GM19025 (cell line): ENCODE data around the gene CNOT6.
"Not testable (repeated sequence)": the region's sequence is repeated elsewhere in the genome, so short reads cannot be mapped to it uniquely, and the experiment has no call there.

Experiments used
- ATAC-seq: cut with Tn5 transposase; IDR thresholded peaks from one replicate; pipeline ENCODE4 v1.9.1; 2021; ENCODE audit warnings: mild to moderate bottlenecking, low read depth, moderate library complexity; ENCODE audit not compliant: unreplicated experiment

Gene CNOT6

DNA sequence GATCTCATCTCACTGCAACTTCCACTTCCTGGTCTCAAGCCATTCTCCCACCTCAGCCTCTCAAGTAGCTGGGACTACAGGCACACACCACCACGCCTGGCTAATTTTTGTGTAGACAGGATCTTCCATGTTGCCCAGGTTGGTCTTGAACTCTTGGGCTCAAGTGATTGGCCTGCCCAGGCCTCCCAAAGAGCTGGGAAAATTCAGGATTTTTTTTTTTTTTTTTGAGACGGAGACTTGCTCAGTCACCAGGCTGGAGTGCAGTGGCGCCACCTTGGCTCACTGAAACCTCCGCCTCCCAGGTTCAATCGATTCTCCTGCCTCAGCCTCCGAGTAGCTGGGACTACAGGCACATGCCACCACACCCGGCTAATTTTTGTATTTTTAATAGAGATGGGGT, 21.8 kb downstream of the CNOT6 start:
- ATAC-seq: not testable (repeated sequence)

DNA sequence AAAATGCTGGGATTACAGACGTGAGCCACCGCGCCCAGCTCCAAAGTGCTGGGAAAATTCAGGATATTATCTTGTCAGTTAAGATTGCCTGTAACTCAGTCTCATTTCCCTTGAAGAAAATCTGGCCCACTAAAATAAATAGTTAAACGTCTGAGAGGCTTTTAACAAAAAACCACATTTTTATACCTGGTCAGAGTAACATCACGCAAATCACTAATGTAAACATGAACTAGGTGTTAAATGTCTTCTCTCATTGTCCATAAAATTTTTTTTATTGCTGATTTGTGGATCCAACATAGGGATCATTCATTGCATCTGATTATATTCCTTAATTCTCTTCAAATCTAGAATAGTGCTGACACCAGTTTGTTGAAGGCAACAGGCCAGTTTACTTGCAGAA, 22.3 kb downstream of the CNOT6 start:
- ATAC-seq: no peak

DNA sequence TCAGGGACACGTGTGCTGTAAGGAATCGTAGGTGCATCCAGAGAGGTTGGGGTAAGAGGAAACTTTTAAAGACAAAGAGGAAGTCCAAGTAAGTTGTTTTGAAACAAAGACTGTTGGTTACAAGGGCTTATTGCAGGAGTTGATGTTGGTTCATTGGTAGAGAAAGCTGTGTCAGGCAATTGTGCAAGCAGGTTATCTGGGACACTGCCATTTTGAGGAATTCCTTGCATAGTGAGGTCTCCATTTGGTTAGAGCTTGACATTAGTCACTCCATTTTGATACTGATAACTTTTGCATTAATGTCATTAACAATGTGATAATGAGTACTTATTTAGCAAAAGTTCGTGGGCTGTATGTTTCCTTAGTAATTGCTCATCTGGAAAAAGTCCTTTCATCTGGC, 24.9 kb downstream of the CNOT6 start:
- ATAC-seq: no peak

DNA sequence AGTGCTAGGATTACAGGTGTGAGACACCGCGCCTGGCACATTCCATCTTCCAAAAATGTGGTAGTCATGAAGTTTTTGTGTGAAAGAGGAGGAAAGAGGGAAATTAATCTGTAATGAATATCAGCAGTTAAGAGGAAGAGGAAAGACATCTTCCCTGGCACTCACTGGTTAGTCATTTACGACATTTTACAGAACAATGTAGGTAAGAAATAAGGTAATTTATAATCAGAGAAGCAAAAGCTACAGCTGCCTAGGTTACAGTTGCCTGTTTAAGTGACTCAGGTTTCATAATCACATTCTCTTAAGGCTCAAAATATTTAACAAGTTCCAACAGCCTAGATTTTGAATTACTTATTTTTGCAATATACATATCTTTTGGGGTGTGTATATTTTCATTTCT, 26.9 kb downstream of the CNOT6 start:
- no peak for ATAC-seq

DNA sequence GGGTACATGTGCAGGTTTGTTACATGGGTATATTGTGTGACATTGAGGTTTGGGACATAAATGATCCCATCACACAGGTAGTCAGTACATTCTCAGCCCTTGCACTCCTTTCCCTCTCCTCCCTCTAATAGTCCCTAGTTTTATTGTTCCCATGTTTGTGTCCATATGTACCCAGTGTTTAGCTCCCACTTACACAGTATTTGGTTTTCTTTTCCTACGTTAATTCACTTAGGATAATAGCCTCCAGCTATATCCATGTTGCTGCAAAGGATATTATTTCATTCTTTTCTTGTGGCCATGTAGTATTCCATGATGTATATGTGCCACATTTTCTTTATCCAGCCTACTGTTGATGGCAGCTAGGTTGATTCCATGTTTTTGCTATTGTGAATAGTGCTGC, 27.4 kb downstream of the CNOT6 start:
- no peak for ATAC-seq

DNA sequence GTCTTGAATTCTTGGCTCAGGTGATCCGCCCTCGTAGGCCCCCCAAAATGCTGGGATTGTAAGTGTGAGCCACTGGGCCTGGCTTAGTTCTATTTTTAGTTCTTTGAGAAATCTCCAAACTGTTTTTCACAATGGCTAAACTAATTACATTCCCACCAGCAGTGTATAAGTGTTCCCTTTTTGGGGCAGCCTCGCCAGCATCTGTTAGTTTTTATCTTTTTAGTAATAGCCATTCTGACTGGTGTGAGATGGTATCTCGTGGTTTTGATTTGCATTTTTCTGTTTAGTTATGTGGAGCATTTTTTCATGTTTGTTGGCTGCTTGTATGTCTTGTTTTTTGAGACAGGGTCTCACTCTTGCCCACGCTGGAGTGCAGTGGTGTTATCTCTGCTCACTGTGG, 28.2 kb downstream of the CNOT6 start:
- no peak for ATAC-seq

DNA sequence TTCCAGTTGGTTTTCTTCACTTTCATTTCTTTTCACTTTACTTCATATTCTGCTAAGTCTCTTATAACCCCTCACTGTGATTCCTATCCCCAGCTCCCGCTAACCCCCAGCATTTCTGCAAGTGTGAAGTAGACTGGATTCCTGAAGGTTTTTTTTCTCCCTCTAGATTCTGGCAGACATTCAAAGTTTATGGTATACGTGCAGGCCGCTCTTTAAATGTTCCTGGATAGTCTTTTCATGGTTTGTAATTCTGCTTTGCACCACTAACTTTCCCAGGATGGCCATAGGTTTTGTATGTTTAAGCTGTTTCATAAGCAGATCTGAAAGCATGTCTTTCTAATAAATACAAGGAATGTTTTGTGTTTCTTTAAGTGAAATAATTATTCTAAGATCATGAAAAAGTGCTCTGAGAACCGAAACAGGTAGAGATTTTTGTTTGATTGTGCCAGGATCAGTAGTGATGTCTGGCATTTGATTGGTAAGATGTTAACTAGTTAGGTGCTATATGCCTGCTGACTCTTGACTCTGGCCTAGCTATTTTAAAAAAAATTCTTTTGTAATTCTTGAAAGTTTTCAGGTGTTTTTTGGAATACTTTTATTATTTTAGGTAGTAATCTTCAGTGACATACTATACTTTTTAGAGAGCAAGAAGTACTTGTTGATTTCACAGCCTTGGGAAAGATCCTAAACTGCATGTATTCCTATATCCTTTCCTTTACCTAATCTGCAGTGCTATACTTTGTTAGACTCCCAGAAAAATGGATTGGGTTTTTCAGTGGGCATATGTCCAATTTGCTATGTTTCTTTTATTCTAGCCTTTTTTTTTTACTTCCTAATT, 29.7 kb downstream of the CNOT6 start:
- ATAC-seq: no peak

DNA sequence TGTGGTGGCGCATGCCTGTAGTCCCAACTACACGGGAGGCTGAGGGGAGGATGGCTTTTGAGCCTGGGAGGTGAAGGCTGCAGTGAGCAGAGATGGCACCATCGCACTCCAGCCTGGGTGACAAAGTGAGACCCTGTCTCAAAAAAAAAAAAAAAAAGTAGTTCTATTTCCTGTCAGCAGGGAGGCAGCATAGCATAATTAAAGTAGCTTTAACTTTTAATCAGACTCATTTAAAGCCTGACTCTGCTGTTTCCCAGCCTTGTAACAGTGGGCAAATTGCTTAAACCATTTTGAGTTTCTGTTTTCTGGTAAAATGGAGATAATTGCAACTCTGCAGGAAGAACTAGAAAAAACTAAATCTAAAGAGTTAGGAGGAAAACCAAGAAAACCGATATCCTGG, 31.2 kb downstream of the CNOT6 start:
- ATAC-seq: no peak

DNA sequence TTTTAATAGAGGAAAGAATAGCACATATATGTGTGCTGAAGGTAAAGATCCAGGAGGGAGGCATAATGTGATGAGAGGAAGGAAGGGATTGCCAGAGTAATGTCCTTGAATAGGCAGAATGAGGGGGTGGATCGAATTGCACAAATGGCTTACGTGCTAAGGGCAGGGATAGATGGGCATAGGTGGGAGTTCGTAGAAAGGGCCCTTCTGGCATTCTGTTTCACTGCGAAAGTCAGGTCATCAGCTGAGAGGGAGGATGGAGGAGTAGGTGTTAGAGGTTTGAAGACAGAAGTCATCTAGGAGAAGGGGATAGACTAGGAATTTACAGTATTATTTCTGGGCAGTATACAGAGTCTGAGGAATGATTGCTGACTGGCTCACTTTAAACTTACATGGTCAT, 32.1 kb downstream of the CNOT6 start:
- no peak for ATAC-seq

DNA sequence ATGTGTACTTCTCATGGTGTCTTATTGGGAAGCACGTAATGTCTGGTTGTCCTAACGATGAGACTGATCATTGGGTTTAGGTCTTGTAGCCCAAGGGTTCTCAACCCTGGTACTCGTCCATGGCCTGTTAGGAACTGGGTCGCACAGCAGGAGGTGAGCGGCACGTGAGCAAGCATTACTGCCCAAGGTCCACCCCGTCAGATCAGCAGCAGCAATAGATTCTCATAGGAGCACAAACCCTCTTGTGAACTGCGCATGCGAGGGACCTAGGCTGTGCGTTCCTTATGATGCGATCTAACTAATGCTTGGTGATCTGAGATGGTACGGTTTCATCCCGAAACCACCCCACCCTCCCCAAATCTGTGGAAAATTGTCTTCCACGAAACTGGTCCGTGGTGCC, 33.5 kb downstream of the CNOT6 start:
- no peak for ATAC-seq

DNA sequence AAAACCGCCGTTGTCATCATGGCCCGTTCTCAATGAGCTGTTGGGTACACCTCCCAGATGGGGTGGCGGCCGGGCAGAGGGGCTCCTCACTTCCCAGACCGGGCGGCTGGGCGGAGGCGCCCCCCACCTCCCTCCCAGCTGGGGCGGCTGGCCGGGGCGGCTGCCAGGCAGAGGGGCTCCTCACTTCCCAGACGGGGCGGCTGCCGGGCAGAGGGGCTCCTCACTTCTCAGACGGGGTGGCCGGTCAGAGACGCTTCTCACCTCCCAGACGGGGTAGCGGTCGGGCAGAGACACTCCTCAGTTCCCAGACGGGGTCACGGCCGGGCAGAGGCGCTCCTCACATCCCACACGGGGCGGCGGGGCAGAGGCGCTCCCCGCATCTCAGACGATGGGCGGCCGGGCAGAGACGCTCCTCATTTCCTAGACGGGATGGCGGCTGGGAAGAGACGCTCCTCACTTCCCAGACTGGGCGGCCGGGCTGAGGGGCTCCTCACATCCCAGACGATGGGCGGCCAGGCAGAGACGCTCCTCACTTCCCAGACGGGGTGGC, 36.9 kb downstream of the CNOT6 start:
- ATAC-seq: not testable (repeated sequence)

DNA sequence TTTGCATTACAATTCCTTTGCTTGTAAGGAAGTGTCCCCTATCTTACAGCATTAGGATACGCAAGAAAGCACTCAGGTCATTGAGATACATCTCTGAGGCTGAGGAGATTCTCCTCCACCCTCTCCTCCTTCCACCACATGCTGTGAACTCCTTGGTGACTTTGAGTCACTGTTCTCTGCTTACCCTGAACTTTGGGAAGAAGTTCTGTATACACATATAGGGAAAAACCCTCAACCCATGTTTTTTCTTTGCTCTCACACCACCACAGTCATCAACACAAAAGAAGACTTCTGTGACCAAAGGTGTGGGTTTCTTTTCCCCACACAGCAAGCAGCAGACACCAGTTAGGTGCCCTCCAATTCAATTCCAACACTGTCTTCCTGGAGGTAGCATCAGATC, 38.1 kb downstream of the CNOT6 start:
- ATAC-seq: no peak

DNA sequence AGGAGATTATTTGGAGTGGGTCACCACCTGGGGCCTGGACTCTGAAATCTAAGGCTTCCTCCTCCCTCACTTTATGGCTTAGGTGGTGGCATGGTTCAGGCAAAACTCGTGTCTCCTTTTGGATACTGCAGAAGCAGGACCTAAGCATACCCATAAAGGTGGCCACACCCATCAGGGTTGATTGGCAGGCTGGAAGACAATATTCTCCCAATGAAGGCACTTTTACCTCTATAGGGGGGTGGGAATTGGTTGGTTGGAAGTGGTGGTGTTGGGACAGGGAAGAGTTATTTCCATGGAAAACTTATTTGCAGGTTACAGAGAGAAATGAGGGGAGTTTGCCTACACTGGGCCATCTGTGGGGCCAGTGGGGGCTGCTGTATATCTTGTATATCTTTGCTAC, 39.7 kb downstream of the CNOT6 start:
- no peak for ATAC-seq

DNA sequence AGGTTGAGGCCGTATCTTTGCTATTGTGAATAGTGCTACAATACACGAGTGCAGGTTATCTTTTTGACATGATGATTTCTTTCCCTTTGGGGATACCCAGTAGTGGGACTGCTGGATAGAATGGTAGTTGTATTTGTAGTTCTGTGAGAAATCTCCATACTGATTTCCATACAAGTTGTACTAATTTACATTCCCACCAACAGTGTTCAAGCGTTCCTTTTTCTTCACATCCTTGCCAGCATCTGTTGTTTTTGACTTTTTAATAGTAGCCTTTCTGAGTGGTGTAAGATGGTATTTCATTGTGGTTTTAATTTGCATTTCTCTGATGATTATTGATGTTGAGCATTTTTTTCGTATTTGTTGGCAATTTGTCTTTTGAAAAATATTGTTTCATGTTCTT, 41.4 kb downstream of the CNOT6 start:
- ATAC-seq: no peak

DNA sequence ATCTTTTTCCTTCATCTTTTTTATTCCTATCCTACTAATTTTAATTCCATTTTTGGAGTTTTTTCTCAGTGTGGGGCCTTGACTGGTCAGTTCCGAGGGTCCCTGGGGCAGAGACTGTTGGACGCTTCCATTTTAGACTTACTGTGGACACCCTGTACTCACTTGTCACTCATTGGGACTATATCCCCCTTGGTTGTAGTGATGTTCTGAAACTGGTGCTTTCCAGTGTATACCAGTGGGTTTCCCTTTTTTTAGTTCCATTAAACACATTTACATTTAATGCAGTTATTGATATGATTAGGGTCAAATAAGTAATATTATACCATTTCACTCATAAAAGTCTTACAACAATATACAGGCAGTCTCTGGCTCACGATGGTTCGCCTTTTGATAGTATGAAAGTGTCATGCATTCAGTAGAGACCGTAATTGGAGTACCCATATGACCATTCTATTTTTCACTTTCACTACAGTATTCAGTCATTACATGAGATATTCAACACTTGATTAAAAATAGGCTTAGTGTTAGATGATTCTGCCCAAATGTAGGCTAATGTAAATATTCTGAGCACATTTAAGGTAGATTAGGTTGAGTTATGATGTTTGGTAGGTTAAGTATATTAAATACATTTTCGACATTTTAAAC, 46.0 kb downstream of the CNOT6 start:
- ATAC-seq: no peak

DNA sequence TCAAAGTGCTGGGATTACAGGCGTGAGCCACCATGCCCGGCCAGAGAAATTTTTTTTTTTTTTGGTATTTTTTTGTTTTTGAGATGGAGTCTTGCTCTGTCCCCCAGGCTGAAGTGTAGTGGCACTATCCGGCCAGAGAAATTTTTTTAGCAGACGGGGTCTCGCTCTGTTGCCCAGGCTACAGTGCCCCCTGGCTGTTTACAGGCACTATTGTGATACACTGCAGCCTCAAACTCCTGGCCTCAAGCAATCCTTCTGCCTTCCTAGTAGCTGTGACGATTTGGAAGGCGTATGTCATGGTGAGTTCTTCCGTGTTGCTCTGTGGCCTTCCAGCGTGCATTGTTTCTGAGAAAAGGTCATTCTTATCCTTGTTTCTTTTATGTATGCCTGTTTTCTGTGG, 47.5 kb downstream of the CNOT6 start:
- ATAC-seq: no peak

DNA sequence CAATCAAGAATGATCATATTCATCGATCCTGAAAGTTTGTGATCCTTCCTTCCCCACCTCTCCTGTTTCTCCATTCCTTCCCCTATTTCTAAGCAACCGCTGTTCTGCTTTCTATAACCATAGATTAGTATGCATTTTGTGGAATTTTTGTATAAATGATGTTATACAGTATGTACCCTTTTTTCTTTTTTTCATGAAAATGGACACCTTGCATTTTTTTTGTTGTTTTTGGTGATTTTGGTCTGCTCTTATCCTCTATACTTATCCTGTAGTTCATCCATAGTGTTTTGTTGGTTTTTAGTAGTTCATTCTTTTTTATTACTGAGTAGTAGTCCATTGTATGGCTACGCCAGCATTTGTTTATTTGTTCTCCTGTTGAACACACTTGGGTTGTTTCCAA, 51.1 kb downstream of the CNOT6 start:
- no peak for ATAC-seq

DNA sequence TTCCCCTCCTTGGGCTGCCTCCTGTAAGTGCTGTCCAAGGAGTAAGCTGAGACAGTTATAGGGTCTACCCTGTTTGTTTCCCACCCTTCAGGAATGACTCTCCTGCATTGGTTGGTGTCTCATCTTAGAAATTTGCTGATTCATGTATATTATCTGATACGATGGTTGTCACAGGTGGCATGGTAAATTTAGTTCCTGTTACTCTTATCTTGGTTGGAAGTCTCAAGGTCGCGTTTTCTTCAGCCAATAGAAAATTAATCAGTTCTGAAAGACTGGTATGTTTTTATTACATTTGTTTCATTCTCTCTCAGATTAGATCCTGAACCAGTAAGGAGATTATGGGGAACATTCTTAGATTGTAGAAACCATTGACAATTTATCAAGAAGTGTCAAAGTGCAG, 54.4 kb downstream of the CNOT6 start:
- no peak for ATAC-seq

DNA sequence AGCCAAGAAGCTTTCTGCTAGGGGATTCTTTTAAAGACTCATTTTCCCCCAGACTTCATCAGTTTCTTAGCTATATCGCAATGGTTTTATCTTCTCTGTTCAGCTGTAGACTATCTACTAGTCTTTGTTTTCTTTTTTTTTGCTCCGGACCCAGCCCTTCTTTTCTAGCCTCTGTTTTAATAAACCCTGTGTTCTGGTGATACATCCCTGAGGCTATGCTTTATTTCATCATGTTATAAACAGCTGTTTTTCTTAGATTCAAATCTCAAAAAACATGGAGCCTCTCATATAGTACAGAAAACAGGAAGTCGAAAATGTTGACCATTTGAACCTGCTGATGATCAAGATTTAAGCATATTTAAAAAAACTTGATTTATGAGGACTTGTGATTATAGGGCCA, 59.4 kb downstream of the CNOT6 start:
- ATAC-seq: no peak

DNA sequence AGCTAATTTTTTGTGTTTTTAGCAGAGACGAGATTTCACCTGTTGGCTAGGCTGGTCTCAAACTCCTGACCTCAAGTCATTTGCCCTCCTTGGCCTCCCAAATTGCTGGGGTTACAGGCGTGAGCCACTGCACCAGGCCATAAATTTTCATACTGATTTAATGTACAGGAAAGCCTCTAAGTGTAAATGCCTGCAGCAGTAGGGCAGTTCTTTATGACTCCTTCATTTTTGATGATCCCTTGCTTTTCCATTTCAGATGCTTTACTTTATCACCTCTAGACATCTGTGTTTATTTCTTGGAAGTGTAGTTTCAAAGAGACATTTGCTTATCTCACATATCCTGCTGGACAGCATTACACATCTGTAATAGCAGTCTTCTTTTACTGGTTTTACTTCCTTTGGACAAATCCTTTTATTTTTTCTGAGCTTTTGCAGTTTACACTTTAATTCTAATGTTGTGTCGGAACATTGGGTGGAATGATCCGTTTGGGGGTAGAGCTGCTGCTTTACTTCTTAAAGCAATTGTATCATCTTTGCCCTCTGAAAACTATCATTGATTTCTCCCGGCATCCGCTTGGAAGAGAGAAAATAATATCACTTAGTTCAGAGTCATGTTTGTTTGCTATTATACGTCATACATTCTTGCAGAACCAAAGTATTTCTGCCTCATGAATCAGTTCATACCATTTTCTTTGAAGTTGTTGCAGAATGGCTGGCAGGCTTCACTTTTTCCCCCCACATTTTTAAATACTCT, 61.2 kb downstream of the CNOT6 start:
- no peak for ATAC-seq

DNA sequence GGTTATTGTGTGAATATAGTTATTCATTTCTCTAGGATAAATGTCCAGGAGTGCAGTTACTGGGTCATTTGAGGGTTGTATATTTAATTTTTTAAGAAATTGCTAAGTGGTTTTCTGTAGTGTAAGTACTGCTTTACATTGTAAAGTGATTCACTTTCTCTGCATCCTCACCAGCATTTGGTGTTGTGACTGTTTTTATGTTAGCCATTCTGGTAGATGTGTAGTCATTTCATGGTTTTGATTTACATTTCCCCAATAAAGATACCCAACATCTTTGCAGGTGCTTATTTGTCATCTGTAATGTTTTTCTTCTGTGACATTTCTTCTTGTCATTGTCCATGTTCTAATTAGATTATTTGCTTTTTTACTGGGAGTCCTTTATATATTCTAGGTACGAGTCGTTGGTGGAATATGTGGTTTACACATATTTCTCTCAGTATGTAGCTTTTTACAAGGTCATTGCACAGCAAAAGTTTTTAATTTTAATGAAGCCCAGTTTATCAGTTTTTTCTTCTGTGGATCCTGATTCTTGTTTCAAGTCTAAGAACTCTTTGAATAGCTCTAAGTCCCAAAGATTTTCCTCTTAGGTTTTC, 63.1 kb downstream of the CNOT6 start:
- ATAC-seq: no peak
